OCI-LY1 (cell line): ENCODE results near the gene PPP4R1.

Experiments used
- CTCF ChIP-seq: fragments of 200-600 bp; sonication (generic), shearing (Covaris generic); IDR thresholded peaks from 2 replicates; pipeline ENCODE4 v1.5.1; 2017; ENCODE audit warnings: mild to moderate bottlenecking, antibody characterized with exemption, low read length, moderate library complexity, mixed read lengths
- EZH2 ChIP-seq: fragments of 200-600 bp; sonication (generic), shearing (Covaris generic); IDR thresholded peaks from 2 replicates; pipeline ENCODE4 v1.8.0; 2017; ENCODE audit warnings: borderline replicate concordance, mixed run types, mild to moderate bottlenecking, antibody characterized with exemption, low read length, moderate library complexity, mixed read lengths

- no peak for TF ChIP-seq CTCF
- TF ChIP-seq EZH2: no peak
Observed at GRCh38 chr18:9619056-9619455, 4.7 kb upstream of the PPP4R1 start.
